GM06990 (cell line): ENCODE results near the gene YTHDF2.
A peak's percentile ranks its signal among the peaks of the same experiment; 100 is the strongest.
"Not testable (repeated sequence)": the region's sequence is repeated elsewhere in the genome, so short reads cannot be mapped to it uniquely, and the experiment has no call there.

Source experiments
- DNase-seq: peaks from one replicate; pipeline ENCODE4 v3.0.0-alpha.2; 2011; ENCODE audit not compliant: insufficient read length; ENCODE audit errors: extremely low read depth
- H3K27me3 ChIP-seq: replicated peaks from 2 replicates; pipeline ENCODE4 v1.6.0; 2011; ENCODE audit warnings: low read length; ENCODE audit not compliant: control insufficient read depth, insufficient read depth
- H3K36me3 ChIP-seq: 2 replicates; pipeline ENCODE4 v1.5.1; 2011; ENCODE audit warnings: low read length; ENCODE audit not compliant: control insufficient read depth, insufficient read depth
- H3K4me3 ChIP-seq: replicated peaks from 2 replicates; pipeline ENCODE4 v1.5.1; 2011; ENCODE audit warnings: low read depth, mild to moderate bottlenecking, control low read depth, low read length
- TF ChIP-seq, protein P1 (sequence below): IDR thresholded peaks from 2 replicates; pipeline ENCODE4 v1.5.1; 2011; ENCODE audit warnings: low read length, control low read depth, mild to moderate bottlenecking, inconsistent platforms; ENCODE audit not compliant: insufficient read depth, poor library complexity, severe bottlenecking

YTHDF2 gene

DNA sequence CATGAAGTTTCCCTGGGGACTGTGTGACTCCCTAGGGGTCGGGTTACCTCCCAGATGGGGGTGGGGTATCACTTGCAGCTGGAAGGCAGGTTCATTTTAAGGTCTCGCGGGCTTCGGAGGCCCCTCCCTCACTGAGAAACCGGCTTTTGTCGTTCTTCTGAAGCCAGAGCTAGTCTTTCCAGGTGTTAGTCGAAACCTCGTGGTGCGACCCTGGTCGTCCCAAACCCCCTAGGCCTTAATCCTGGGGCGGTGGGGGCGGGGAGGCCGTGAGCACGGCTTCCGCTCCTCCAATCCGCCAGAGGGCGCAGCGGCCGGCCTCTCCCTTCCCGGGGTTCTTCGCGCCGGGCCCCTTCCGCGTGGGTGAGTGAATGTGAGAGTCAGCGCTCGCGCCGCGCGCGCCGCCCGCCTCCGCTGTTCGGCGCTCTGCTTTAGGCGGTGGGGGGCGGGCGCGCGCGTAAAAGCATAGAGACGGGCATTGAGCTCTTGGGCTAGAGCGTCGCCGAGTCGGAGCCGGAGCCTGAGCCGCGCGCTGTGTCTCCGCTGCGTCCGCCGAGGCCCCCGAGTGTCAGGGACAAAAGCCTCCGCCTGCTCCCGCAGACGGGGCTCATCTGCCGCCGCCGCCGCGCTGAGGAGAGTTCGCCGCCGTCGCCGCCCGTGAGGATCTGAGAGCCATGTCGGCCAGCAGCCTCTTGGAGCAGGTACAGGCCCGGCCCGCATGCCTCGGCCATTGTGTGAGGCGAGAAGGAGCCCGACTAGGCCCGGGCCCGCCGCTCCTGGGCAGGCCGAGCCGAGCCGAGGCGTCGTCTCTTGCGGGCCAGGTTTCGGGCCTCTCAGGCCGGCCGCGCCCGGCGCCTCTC, at the start of gene YTHDF2:
TSS of gene YTHDF2 (plus strand) at position 491 of the 857 bp plus-strand sequence. CDS start at position 672, 181 bp downstream.
- H3K36me3 ChIP-seq: no peaks in the 10 kb centered on the region; the same call in 1 of the 2 replicates
- H3K27me3 ChIP-seq: no peaks in the 10 kb centered on the region
- peak within 1 kb of the TSS; percentile 88 for H3K4me3 ChIP-seq
- peak; percentile 100 for DNase-seq
- TF ChIP-seq, protein P1, sequence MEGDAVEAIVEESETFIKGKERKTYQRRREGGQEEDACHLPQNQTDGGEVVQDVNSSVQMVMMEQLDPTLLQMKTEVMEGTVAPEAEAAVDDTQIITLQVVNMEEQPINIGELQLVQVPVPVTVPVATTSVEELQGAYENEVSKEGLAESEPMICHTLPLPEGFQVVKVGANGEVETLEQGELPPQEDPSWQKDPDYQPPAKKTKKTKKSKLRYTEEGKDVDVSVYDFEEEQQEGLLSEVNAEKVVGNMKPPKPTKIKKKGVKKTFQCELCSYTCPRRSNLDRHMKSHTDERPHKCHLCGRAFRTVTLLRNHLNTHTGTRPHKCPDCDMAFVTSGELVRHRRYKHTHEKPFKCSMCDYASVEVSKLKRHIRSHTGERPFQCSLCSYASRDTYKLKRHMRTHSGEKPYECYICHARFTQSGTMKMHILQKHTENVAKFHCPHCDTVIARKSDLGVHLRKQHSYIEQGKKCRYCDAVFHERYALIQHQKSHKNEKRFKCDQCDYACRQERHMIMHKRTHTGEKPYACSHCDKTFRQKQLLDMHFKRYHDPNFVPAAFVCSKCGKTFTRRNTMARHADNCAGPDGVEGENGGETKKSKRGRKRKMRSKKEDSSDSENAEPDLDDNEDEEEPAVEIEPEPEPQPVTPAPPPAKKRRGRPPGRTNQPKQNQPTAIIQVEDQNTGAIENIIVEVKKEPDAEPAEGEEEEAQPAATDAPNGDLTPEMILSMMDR: peak; percentile 88

GRCh38 chr1:28691627-28692026, 45.1 kb upstream of the YTHDF2 start:
- not testable (repeated sequence) for H3K36me3 ChIP-seq, H3K27me3 ChIP-seq, DNase-seq, H3K4me3 ChIP-seq

DNA sequence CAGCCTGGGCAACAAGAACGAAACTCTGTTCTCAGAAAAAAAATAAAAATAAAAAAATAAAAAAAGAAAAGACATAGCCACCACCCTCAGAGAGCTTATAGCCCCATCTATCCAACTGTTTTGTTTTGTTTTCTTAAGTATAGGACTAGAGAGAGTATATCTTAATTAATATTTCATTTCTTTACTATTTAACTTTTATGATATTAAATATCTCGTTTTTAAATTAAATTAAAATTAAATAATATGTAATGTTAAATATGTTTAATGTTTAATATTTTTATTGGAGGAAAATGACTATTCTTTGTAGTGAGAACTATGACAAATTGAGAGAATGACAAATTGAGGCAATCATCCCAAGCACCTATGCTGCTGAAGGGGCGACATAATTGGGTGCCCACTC, 33.1 kb upstream of the YTHDF2 start:
- DNase-seq: no peak
- no peaks in the 10 kb centered on the region for H3K27me3 ChIP-seq
- TF ChIP-seq, protein P1: no peak
- H3K36me3 ChIP-seq: no peaks in the 10 kb centered on the region; the same call in 1 of the 2 replicates
- no peak overlapping the region for H3K4me3 ChIP-seq

- Histone ChIP-seq H3K36me3 (peaks cover 7% of the 10 kb centered on the region), H3K27me3 (no peaks in the 10 kb centered on the region), H3K4me3 (no peak overlapping the region)
- no peak for DNase-seq
- TF ChIP-seq, protein P1: no peak
Observed at GRCh38 chr1:28716336-28716735, 20.4 kb upstream of the YTHDF2 start.

- Histone ChIP-seq H3K36me3 (peaks cover 7% of the 10 kb centered on the region), H3K4me3 (no peak overlapping the region), H3K27me3 (no peaks in the 10 kb centered on the region)
- DNase-seq: no peak
- TF ChIP-seq, protein P1: no peak
Observed at GRCh38 chr1:28718166-28718565, 18.6 kb upstream of the YTHDF2 start.

GRCh38 chr1:28718586-28719331, 18.0 kb upstream of the YTHDF2 start:
- no peak for DNase-seq
- Histone ChIP-seq H3K27me3 (no peaks in the 10 kb centered on the region), H3K36me3 (peaks cover 4% of the 10 kb centered on the region), H3K4me3 (no peak overlapping the region)
- TF ChIP-seq, protein P1: no peak
